ENCODE data around the gene SIVA1. TPM values are rescaled to one million over a fixed set of nuclear protein-coding genes. Genes with fewer than 3 reads are reported as not detected.

The SIVA1 gene
- total and polyA plus RNA-seq, 2 of the 4 experiments (the other 2 are of a cell fraction), result 166 to 184 TPM

DNA sequence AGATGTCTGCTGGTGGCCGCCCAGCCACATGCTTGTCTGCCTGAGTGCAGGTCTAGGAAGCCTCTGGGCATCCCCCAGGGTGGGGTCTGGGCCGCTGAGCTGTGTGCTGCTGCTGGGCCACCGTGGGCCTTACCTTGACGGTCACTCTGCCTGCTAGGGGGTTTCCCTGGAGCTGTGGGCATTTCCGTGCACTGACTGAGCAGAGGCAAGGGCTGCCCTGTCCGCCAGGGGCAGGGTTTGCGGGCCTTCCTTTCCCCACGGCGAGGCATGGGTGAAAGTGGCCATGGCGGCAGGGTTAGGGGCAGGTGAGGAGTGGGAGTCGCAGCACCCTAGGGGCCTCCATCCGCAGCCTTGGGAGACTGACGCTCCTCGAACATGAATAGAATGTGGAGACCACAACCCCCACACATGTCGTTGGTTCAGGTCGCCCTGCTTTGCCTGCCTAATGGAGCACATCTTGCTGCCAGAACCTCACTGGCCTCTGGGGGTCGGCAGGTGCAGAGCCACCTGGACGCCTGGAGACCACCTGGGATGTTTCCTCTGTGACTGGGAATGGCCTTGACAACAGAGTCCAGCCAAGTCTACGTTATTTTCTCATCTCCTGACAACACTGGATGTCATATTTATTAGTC, 50.4 kb downstream of the SIVA1 start:
- Histone ChIP-seq H3K4ac (ENCODE audit: low read depth, low read length) (no peak overlapping the region), H3K9me1 (ENCODE audit: insufficient read depth, low read length) (peaks cover 16% of the 10 kb centered on the region), H4K20me1 (ENCODE audit: insufficient read depth, low read length) (peaks cover 4% of the 10 kb centered on the region; the same call in 1 of the 2 replicates), H3K27me3 (ENCODE audit: control insufficient read depth, insufficient read depth, low read length) (no peaks in the 10 kb centered on the region), H3K9ac (ENCODE audit: low read depth, low read length) (no peak overlapping the region), H3K4me1 (ENCODE audit: control insufficient read depth, insufficient read depth, low read length) (peaks cover 20% of the 10 kb centered on the region), H3K23ac (ENCODE audit: low read depth, low read length) (no peak overlapping the region), H2AFZ (replicated peaks; ENCODE audit: low read length, poor library complexity) (no peak overlapping the region), H2BK120ac (ENCODE audit: low read depth, low read length) (no peak overlapping the region), H3K36me3 (ENCODE audit: control insufficient read depth, insufficient read depth, low read length) (no peaks in the 10 kb centered on the region), H2AK5ac (ENCODE audit: low read depth, low read length) (no peak overlapping the region; the same call in 1 of the 2 replicates), H2AK9ac (replicated peaks; ENCODE audit: low read depth, low read length, poor library complexity) (no peak overlapping the region), H3K56ac (ENCODE audit: extremely low read depth, insufficient read depth, low read length) (no peak overlapping the region), H4K8ac (ENCODE audit: low read depth in 2 of 2, low read length in 2 of 2) (no peak overlapping the region), H3K14ac (replicated peaks; ENCODE audit: low read depth, low read length) (no peak overlapping the region), H2BK15ac (ENCODE audit: low read depth, low read length) (no peak overlapping the region), H3K18ac (ENCODE audit: low read depth, low read length) (no peak overlapping the region), H3K4me2 (ENCODE audit: low read depth, low read length) (no peak overlapping the region), H4K5ac (ENCODE audit: low read depth, low read length) (no peak overlapping the region), H3K9me3 (ENCODE audit: control insufficient read depth, insufficient read depth, low read length) (no peaks in the 10 kb centered on the region), H3K27ac (ENCODE audit: insufficient read depth, low read length) (no peak overlapping the region), H3K4me3 (ENCODE audit: insufficient read depth, low read depth, low read length) (no peak overlapping the region), H2BK5ac (ENCODE audit: low read depth, low read length, poor library complexity, severe bottlenecking) (no peak overlapping the region), H4K91ac (ENCODE audit: insufficient read depth, low read depth, low read length) (no peak overlapping the region), H3K79me1 (ENCODE audit: low read depth in 1 of 2, low read length in 2 of 2) (peaks cover 0 to 12% of the 10 kb centered on the region in 2 experiments; a peak in 1 of 4 replicates), H2BK20ac (ENCODE audit: low read depth, low read length) (no peak overlapping the region)
- dilution Hi-C loops (cut with HindIII; ENCODE audit: low sequenced_read_pairs, unreplicated experiment) (no loop called here), intact Hi-C loops (cut with micrococcal nuclease) (no loop called here), in situ Hi-C loops (cut with MboI; ENCODE audit: low sequenced_read_pairs) (no loop called here)
- ChIA-PET POLR2A (ENCODE audit: unreplicated experiment) (no interaction called here), CTCF (no interaction called here)
- no TSS peak for BruUV-seq (replicated peaks)
- no peak for DNase-seq
- 73% methylated on average over 3 of the region's 19 CpGs; no CpG with 5 or more reads in 1 of the 2 experiments for WGBS, 2 experiments (ENCODE audit: extremely low coverage in 2 of 2, insufficient read length in 1 of 2)
- ATAC-seq (ENCODE audit: low read depth), result no peak
- no peak for TF ChIP-seq NFE2L2 (IDR thresholded peaks at IDR 0.05; ENCODE audit: low read depth, low read length)
- no peak for TF ChIP-seq MAZ (IDR thresholded peaks at IDR 0.05; ENCODE audit: borderline replicate concordance, low read depth, low read length)
- no peak for TF ChIP-seq ELK1 (IDR thresholded peaks at IDR 0.05; ENCODE audit: borderline replicate concordance, low read depth, low read length)
- no peak for TF ChIP-seq FOS (IDR thresholded peaks at IDR 0.05; ENCODE audit: low read depth, low read length)
- TF ChIP-seq, protein P1, sequence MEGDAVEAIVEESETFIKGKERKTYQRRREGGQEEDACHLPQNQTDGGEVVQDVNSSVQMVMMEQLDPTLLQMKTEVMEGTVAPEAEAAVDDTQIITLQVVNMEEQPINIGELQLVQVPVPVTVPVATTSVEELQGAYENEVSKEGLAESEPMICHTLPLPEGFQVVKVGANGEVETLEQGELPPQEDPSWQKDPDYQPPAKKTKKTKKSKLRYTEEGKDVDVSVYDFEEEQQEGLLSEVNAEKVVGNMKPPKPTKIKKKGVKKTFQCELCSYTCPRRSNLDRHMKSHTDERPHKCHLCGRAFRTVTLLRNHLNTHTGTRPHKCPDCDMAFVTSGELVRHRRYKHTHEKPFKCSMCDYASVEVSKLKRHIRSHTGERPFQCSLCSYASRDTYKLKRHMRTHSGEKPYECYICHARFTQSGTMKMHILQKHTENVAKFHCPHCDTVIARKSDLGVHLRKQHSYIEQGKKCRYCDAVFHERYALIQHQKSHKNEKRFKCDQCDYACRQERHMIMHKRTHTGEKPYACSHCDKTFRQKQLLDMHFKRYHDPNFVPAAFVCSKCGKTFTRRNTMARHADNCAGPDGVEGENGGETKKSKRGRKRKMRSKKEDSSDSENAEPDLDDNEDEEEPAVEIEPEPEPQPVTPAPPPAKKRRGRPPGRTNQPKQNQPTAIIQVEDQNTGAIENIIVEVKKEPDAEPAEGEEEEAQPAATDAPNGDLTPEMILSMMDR (conservative IDR thresholded peaks at IDR 0.05; ENCODE audit: low read depth, low read length), result no peak
- no peak for TF ChIP-seq POLR2A (IDR thresholded peaks at IDR 0.05; ENCODE audit: low read depth, low read length)
- no peak for TF ChIP-seq MXI1 (IDR thresholded peaks at IDR 0.05; ENCODE audit: borderline replicate concordance, low read depth, low read length)
- no peak for TF ChIP-seq BHLHE40 (IDR thresholded peaks at IDR 0.05; ENCODE audit: low read depth, low read length)
- TF ChIP-seq RCOR1 (IDR thresholded peaks at IDR 0.05; ENCODE audit: insufficient replicate concordance, low read length), result no peak
- TF ChIP-seq CEBPB (IDR thresholded peaks at IDR 0.05; ENCODE audit: low read depth, low read length), result no peak
- TF ChIP-seq CHD1 (IDR thresholded peaks at IDR 0.05; ENCODE audit: low read depth, low read length), result no peak
